GM15510 (cell line): ENCODE data around the gene TOR4A.
A peak's percentile ranks its signal among the peaks of the same experiment; 100 is the strongest.

ENCODE experiments used
- POLR2A ChIP-seq: IDR thresholded peaks from 3 replicates; pipeline ENCODE4 v1.6.1; 2011; ENCODE audit warnings: borderline replicate concordance; ENCODE audit not compliant: insufficient read length; ENCODE audit errors: extremely low read depth

Gene TOR4A

GRCh38 chr9:137256362-137256761 is 21.2 kb upstream of the TOR4A start:
- no peak for TF ChIP-seq POLR2A

- no peak for TF ChIP-seq POLR2A
Observed at GRCh38 chr9:137256856-137257255, 20.7 kb upstream of the TOR4A start.

- no peak for TF ChIP-seq POLR2A
Observed at GRCh38 chr9:137262909-137263285, 14.6 kb upstream of the TOR4A start.

GRCh38 chr9:137263506-137263905 is 14.0 kb upstream of the TOR4A start:
- TF ChIP-seq POLR2A: no peak

- TF ChIP-seq POLR2A: no peak
Observed at GRCh38 chr9:137264067-137264466, 13.5 kb upstream of the TOR4A start.

- no peak for TF ChIP-seq POLR2A
Observed at GRCh38 chr9:137265496-137266161, 11.9 kb upstream of the TOR4A start.

GRCh38 chr9:137266162-137266527 is 11.4 kb upstream of the TOR4A start:
- TF ChIP-seq POLR2A: no peak

GRCh38 chr9:137266585-137267453 is 10.7 kb upstream of the TOR4A start:
- TF ChIP-seq POLR2A: no peak

- no peak for TF ChIP-seq POLR2A
Observed at GRCh38 chr9:137267933-137268355, 9.6 kb upstream of the TOR4A start.

GRCh38 chr9:137268538-137269201 is 8.9 kb upstream of the TOR4A start:
- no peak for TF ChIP-seq POLR2A

- TF ChIP-seq POLR2A: peak; percentile 36
Observed at GRCh38 chr9:137269231-137269772, 8.2 kb upstream of the TOR4A start.

GRCh38 chr9:137270929-137271695 is 6.4 kb upstream of the TOR4A start:
- no peak for TF ChIP-seq POLR2A

- TF ChIP-seq POLR2A: no peak
Observed at GRCh38 chr9:137271696-137272076, 5.8 kb upstream of the TOR4A start.
